Stimulated activated CD4-positive, alpha-beta T cell treated with anti-CD3 and anti-CD28 coated beads, Interleukin-15, amount 100 ng/mL, for 24 hours (primary cell): ENCODE results near the gene CYB561.
"Not testable (repeated sequence)": the region's sequence is repeated elsewhere in the genome, so short reads cannot be mapped to it uniquely, and the experiment has no call there.

Experiments
- DNase-seq: peaks from one replicate; pipeline ENCODE4 v3.0.0-alpha.2; 2020

Gene CYB561

DNA sequence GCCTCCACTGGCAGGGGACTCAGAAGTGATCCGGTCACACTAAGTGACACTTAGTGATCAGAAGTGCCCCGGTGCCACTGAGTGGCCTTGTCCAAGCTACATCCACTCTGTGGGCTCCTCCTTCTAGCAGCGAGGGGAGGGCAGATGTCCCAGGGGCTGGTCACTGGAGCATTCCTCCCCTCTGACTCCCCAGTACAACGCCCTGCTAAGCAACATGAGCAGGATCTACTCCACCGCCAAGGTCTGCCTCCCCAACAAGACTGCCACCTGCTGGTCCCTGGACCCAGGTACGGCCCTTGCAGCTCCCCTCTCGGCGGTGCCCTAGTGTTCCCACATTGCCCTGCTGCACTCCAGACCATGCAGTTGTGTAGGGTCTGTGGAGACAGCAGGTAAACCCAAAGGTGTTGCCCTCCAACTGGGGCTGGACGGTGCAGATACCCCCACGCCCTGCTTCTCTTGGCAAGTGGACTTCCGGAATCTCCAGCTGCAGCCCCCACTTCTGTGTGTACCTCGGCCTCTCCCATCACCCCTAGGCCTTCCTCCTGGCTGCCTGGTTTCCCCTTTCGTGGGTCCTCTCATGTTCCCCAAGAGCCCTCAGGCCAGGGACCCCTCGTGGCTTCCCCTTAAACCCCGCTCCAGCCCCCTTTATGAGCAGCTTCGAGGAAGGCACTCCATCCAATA lies 32.8 kb upstream of the CYB561 start:
- DNase-seq = peak; percentile 84

- no peak for DNase-seq
These were observed 31.7 kb upstream of the CYB561 start for GRCh38 chr17:63477480-63478440.

GRCh38 chr17:63476854-63477479 lies 30.9 kb upstream of the CYB561 start, which contains the start of gene ACE:
Gene ACE, plus strand, starts transcription at chr17:63477061. Its CDS starts 34 bp downstream, at chr17:63477095.
- peak; percentile 60 for DNase-seq

- DNase-seq = peak; percentile 25
These were observed 30.4 kb upstream of the CYB561 start for GRCh38 chr17:63476459-63476853.

DNA sequence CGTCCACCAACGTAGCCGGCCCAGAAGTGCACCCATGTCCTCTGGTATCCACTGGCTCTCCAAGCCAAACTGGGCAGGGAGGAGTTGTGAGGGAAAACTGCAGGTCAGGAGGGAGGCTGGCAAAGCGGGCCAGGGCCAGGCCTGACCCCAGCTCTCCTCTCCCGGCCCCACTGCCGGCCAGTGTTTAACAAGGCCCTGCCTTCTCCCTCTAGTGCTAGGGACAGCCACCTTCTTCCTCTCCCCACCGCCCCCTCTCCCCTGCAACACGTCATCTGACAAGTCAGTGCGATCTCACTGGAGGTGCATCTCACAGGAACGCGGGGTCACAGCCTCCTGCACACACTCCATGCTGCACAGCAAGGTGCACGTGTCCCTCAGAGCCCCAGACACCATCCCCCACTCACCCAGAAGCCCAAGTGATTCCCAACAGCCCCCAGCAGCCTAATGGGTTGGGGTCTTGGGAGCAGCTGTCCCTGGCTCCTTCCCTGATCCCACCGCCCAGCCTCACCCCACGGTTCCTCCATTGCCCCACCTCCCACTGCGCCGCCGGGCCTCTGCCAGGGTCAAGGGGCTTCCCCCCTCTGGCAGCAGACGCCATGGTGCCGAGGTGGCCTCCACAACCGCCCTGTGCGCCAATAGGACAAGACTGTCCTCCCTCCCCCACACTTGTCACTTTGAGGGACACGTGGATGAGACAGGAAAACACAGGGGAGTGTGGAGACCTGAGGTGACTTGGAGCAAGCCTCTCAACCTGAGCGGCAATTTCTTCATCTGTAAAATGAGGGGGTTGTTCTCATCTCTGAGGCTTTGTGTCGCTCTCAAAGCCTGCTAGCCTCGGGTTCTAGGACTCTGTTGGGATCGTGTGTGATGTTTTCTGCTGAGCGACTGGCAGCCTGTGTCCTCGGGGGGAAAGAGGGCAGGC lies 29.6 kb upstream of the CYB561 start:
- no peak for DNase-seq

- no peak for DNase-seq
These were observed 28.7 kb upstream of the CYB561 start for GRCh38 chr17:63474586-63475460.

GRCh38 chr17:63474174-63474573 lies 28.1 kb upstream of the CYB561 start:
- DNase-seq = no peak

DNA sequence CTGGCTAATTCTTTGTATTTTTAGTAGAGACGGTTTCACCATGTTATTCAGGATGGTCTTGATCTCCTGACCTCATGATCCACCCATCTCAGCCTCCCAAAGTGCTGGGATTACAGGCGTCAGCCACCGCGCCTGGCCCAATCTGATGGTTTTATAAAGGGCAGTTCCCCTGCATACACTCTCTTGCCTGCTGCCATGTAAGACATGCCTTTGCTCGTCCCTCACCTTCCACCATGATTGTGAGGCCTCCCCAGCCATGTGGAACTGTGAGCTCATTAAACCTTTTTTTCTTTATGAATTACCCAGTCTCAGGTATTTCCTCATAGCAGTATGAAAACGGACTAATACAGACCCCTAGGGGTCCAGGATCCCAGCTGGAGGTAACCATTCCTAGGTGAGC lies 22.0 kb upstream of the CYB561 start:
- DNase-seq = not testable (repeated sequence)

GRCh38 chr17:63464691-63465236 lies 18.7 kb upstream of the CYB561 start:
- no peak for DNase-seq

DNA sequence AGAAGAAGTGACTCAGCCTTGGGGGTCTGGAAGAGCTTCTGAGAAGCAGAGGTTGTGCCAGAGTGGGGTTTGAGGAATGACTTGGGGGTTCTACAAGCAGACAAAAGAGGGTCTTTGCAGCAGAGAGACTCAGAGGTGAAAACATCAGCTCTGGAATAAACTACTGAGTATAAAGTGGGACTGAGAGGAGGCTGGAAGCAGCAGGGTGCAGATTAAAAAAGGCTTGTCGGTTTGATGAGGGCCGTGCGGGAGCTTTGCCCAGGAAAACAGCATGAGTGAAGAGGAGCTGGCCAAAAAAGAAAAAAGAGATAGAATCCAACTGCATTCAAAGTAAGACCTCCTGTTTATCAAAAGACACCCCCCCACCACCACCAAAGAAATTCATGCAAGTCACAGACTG lies 17.7 kb upstream of the CYB561 start:
- no peak for DNase-seq

- DNase-seq = no peak
These were observed 13.9 kb upstream of the CYB561 start for GRCh38 chr17:63460018-63460417.

- DNase-seq = no peak
These were observed 12.4 kb upstream of the CYB561 start for GRCh38 chr17:63458478-63458877.

- DNase-seq = no peak
These were observed 9.3 kb upstream of the CYB561 start for GRCh38 chr17:63455417-63455816.

- no peak for DNase-seq
These were observed 8.8 kb upstream of the CYB561 start for GRCh38 chr17:63454915-63455314.

GRCh38 chr17:63454357-63454756 lies 8.3 kb upstream of the CYB561 start:
- DNase-seq = not testable (repeated sequence)

DNA sequence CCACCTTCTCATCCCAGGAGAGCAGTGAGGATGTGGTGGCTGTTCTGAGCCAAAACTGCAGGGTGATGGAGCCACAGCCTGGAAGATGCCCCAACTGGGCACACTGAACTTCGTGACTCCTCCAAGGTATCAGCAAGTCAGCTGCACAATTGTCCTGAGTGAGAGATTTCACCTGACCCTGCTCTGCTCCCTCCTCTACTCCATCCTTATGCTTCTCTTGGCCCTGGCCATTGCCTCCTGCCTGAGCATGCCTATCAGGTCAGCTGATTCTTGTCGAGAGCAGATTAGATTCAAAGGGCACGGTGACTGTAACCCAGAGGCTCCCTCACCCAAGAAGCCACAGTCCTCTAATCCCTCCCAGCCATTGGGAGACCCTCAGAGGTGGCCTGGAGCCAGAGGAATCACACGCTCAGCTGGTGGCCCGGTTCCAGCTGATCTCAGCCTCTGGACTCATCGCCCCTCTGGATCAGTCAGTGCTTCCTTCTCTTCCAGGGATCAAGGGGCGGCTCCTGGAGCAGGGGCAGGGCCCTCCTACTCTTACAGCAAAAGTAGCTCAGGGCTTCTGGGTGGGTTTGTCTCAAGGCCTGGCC lies 7.0 kb upstream of the CYB561 start:
- no peak for DNase-seq

- DNase-seq = no peak
These were observed 6.2 kb upstream of the CYB561 start for GRCh38 chr17:63452046-63452961.

DNA sequence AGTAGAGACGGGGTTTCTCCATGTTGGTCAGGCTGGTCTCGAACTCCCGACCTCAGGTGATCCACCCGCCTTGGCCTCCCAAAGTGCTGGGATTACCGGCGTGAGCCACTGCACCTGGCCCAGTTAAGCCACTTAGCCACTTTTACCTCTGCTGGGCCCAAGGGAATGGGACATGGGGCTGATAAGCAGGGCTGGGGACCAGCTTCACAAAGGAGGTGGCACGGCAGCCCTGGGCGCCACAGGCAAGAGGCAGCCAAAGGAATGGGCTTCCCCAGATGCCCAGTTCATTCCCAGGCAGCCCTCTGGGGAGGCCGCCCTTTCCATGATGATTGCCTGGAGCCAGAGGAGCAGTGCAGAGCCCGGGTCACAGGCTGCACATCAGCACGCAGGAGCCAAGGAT lies 5.0 kb upstream of the CYB561 start:
- no peak for DNase-seq

DNA sequence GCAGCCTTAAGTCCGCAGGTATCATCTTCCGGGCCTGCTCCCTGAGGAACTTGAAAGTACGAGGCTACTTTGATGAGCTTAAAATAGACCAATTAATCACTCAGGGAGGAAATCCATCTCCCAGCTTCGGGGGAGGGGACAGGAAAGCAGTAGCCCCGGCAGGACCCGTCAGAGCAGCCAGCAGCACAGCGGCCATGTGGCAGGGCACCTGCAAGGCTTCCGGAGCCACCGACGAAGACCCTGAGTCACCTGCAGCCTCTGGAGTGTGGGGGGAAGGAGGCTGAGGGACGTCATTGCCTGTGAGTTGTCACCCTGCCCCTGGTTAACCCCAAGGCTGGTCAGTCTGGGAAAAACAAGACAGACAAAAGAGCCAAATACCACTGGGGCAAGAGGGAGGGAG lies 4.4 kb upstream of the CYB561 start:
- DNase-seq = peak; percentile 11

DNA sequence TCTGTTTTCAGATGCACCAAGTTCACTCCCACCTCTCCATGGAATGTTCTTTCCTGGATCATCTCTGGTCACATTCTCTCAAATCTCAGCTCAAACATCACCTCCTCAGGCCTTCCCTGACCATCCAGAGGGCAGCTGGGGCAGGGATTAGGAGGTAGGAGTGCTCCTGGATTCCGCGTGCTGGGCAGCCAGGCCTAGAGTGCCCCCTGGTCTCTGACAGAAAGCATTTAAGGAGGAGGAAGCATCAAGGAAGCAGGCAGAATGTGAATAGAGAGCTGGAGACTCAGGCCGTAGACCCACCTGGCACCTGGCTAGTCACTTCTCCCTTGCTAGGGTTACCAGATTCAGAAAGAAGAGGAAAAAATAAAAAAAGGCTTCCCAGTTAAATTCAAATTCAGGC lies 2.5 kb upstream of the CYB561 start:
- DNase-seq = no peak
